Ishikawa (cell line): ENCODE measurements around the gene MBOAT2.

Source experiments
- RAD21 ChIP-seq: IDR thresholded peaks from 2 replicates; pipeline ENCODE4 v1.6.1; 2012; ENCODE audit warnings: low read depth
- YY1 ChIP-seq: IDR thresholded peaks from 2 replicates; pipeline ENCODE4 v1.6.1; 2012; ENCODE audit warnings: low read depth
- ZBTB7A ChIP-seq: IDR thresholded peaks from 2 replicates; pipeline ENCODE4 v1.6.1; 2012; ENCODE audit warnings: low read depth

GRCh38 chr2:8853426-8853825, 150.1 kb downstream of the MBOAT2 start:
- TF ChIP-seq ZBTB7A (no peak), YY1 (no peak), RAD21 (no peak)
